GM12865 (cell line): ENCODE data around the gene CCNY.
A peak's percentile ranks its signal among the peaks of the same experiment; 100 is the strongest.

Experiments used
- DNase-seq: peaks from one replicate; pipeline ENCODE4 v3.0.0; 2010; ENCODE audit warnings: low read depth
- H3K4me3 ChIP-seq: 2 replicates; pipeline ENCODE4 v1.5.1; 2011; ENCODE audit warnings: mild to moderate bottlenecking, low read depth, low read length, control low read depth
- TF ChIP-seq, protein P1 (sequence below): IDR thresholded peaks from 2 replicates; pipeline ENCODE4 v1.5.1; 2011; ENCODE audit warnings: low read length, control low read depth, low read depth, inconsistent platforms; ENCODE audit not compliant: insufficient read depth; ENCODE audit errors: missing control alignments

The CCNY gene

DNA sequence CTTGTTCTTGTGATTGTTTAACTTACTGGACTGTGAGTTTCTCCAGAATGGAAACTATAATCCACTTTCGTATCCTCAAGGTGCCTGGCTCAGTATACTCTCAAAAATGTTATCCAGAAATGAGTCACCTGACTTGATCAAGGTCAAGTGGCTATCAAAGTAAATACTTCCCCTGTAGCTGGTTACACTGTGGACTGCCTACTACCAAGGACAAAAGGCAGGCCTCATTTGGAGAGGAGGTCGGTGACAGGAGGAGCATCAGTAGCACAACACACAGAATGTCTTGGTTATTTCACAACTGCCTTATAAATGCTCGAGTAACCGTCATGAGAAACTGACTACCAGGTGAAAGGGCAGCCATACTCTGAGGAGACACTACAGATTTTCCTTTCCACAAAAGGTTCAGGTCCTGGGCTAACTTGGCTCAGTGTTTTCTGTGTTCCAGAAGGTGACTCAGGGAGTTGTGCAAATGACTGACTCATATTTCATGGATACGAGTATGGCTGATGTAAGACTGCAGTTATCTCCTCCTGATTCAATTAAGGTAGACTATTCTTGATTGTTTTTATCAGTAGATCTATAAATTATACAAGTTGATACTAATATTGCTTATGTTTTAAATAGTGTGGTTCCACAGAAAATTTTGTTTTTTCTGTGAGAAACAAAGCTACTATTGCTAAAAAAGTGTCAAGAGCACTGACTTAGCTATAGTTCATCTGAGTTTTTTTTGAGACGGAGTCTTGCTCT lies 4.2 kb upstream of the CCNY start:
- no peak overlapping the region for H3K4me3 ChIP-seq
- TF ChIP-seq, protein P1, sequence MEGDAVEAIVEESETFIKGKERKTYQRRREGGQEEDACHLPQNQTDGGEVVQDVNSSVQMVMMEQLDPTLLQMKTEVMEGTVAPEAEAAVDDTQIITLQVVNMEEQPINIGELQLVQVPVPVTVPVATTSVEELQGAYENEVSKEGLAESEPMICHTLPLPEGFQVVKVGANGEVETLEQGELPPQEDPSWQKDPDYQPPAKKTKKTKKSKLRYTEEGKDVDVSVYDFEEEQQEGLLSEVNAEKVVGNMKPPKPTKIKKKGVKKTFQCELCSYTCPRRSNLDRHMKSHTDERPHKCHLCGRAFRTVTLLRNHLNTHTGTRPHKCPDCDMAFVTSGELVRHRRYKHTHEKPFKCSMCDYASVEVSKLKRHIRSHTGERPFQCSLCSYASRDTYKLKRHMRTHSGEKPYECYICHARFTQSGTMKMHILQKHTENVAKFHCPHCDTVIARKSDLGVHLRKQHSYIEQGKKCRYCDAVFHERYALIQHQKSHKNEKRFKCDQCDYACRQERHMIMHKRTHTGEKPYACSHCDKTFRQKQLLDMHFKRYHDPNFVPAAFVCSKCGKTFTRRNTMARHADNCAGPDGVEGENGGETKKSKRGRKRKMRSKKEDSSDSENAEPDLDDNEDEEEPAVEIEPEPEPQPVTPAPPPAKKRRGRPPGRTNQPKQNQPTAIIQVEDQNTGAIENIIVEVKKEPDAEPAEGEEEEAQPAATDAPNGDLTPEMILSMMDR, result no peak
- DNase-seq, result no peak

DNA sequence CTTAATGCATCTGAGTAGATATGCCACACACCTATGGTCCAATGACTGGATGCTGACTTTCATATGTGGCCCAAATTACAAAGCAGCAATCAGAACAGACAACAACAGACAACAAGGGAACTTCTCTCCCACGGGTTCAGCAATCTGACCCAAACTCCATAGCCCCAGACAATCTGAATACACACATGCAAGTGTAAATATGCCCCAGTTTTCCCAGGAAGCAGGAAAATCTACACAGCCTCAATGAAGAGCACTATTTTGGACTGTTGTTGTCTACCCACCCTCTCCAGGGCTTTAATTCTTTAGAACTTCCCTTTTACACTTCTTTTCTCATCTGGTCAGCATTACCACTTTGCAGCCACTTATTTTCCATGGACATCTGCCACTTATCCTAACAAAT lies 2.0 kb upstream of the CCNY start:
- TF ChIP-seq, protein P1, result no peak
- no peak overlapping the region for H3K4me3 ChIP-seq
- DNase-seq, result no peak

DNA sequence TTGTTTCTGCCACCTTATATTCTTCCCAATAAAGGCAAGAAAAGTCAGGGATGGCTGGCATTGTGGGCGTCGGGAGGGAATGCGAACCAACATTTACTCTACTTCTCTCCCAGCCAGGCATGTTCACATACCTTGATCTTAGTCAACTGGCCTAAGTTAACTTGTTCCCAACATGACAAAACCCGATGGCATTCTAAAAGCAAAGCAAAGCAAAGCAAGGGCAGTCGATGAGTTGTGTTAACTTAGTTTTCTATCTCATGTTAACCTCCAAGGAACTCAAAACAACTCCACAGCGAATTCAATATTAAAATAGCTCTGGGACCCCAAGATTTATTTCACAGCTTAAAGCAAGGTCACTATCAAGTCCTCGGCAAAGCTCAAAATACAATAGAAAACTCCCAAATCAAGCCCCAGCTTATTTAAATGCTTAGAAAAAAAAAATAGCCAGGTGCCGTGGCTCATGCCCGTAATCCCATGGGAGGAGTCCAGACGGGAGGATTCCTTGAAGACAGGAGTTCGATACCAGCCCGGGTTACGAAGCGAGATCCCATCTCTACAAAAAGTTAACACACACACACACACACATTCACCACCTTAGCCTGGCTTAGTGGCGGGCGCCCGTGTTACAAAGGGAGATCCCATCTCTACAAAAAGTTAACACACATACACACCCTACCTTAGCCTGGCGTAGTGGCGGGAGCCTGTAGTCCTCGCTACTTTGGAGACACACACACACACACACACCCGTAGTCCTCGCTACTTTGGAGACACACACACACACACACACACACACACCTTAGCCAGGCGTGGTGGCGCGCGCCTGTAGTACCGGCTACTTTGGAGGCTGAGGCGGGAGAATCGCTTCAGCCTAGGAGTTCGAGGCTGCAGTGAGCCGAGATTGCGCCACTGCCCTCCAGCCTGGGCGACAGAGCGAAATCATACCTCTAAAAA lies 901 bp upstream of the CCNY start:
- peak; percentile 56 for DNase-seq

DNA sequence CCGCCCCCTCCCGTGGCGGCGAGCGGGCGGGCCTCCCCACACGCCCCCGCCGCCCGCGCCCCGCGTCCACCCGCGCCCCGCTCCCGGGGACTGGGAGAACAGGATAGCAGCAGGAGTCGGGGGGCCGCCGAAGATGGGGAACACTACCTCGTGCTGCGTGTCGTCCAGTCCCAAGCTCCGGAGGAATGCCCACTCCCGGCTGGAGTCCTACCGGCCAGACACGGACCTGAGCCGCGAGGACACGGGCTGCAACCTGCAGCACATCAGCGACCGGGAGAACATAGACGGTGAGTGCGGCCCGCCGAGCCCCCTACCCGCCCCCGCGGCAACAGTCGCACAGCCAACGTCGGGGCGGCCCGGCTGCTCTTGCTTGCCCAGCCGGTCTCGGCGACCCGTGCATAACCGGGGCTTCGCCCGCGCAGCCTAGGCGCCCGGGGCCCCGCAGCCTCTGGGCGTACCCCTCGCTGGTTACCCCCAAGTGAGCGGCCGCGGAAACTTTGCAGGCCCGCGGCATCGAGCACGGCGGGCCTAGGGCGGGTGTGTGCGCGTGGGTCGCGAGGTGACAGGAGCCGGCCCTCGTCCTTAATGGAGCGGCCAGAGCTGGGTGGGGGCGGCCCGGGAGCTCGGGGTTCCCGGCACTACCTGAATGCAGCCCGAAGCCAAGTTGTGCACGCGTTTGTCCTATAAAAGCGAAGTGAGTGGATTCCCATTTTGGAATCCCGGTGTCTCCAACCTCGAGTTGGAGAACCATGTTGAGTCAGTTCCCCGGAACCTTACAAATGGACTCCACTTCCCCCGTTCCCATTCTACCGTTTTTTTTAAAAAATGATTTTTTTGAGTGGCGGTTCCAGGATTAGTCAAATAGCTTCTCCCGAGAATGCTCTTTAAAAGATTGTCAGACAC lies 863 bp downstream of the CCNY start:
- TF ChIP-seq, protein P1, result no peak
- peak overlapping the region; percentile 90 for H3K4me3 ChIP-seq
- no peak for DNase-seq

More for the DNA sequence above, 901 bp upstream of the CCNY start:
- H3K4me3 ChIP-seq, result peak overlapping the region; percentile 91
- TF ChIP-seq, protein P1, result no peak

DNA sequence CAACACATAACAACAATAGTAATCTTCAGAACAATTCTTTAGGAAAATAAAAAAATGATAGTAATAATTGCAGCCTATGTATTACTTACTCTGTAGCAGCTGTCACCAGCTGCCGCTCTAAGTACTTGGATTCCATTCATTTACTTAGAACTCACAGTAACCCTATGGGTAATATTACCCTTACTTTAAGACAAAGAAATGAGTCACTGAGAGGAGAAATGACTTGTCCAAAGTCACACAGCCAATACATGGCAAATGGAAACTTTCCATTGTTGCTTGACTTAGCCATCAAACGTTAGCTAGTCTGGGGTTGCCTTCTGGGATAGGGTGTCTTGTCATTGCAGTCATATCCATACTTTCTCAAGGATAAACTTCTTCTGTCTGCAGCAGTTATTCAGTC lies 3.6 kb downstream of the CCNY start:
- DNase-seq, result peak; percentile 77
- TF ChIP-seq, protein P1, result no peak
- H3K4me3 ChIP-seq, result no peak overlapping the region

DNA sequence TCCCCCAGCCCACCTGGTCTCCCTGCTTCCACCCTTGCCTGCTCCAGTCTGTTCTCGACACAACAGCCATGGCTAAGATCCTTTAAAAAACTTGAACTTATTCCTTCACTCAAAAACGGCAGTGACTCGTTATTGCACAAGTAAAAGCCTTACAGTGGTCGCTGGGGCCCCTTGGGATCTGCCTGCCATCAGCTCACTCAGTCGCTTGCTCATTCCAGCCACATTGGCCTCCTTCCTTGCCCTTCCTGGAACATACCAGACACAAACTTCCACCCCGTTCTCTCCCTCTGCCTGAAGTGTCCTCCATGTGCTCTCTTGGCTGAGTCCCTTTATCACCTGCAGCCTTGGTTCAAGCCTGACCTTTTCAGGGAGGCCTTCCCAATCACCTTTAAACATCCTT lies 4.7 kb downstream of the CCNY start:
- DNase-seq, result no peak
- TF ChIP-seq, protein P1, result no peak
- H3K4me3 ChIP-seq, result 0 out of 2 replicates have a peak overlapping the region, but pooled peaks have one; percentile 8
